HepG2 (cell line): ENCODE results near the gene ZNF786. TPM values are rescaled to one million over a fixed set of nuclear protein-coding genes. Genes with fewer than 3 reads are reported as not detected.

Source experiments
- KDM5B ChIP-seq: sonication (generic); formaldehyde crosslinking; IDR thresholded peaks from 2 replicates; pipeline ENCODE4 v1.4.0; 2020; ENCODE audit warnings: missing genetic modification reagents, mild to moderate bottlenecking, borderline replicate concordance
- polyA plus RNA-seq, 8 experiments: library from polyadenylated mRNA; depleted of rRNA in 3 of 8; stranded (reverse) in 7 of 8; unstranded in 1 of 8; fragments of >200 nt; fragmentation: Illumina TruSeq in 4 of 8; extraction: Trizol in 4 of 8; gene quantifications; 2 replicates each; pipeline versions ENCODE4 v1.2.1 to v1.2.3, GENCODE V29; 2011 to 2016; ENCODE audit warnings: low read depth in 4 of 8, missing spikeins in 1 of 8, mixed read lengths in 1 of 8; ENCODE audit not compliant: insufficient read depth in 1 of 8
- total RNA-seq, 5 experiments: library from RNA; depleted of rRNA; stranded (reverse); fragments of >200 nt; fragmentation: Illumina TruSeq; extraction: Trizol; gene quantifications; 2 replicates each; pipeline ENCODE4 v1.2.3, GENCODE V29; 2016; ENCODE audit warnings: low read depth in 1 of 5
- TF ChIP-seq, protein P1 (sequence below): sonication (generic); formaldehyde crosslinking; IDR thresholded peaks from 2 replicates; pipeline ENCODE4 v1.4.0; 2020; ENCODE audit warnings: missing genetic modification reagents
- TF ChIP-seq, protein P2 (sequence below): sonication (generic); formaldehyde crosslinking; IDR thresholded peaks from 2 replicates; pipeline ENCODE4 v1.4.0; 2020; ENCODE audit warnings: missing genetic modification reagents

Gene ZNF786
- total and polyA plus RNA-seq, 2 of the 13 experiments (the other 11 are each of a cell fraction or from before 2014, with no cell fraction given) = 2.0 to 4.0 TPM

DNA sequence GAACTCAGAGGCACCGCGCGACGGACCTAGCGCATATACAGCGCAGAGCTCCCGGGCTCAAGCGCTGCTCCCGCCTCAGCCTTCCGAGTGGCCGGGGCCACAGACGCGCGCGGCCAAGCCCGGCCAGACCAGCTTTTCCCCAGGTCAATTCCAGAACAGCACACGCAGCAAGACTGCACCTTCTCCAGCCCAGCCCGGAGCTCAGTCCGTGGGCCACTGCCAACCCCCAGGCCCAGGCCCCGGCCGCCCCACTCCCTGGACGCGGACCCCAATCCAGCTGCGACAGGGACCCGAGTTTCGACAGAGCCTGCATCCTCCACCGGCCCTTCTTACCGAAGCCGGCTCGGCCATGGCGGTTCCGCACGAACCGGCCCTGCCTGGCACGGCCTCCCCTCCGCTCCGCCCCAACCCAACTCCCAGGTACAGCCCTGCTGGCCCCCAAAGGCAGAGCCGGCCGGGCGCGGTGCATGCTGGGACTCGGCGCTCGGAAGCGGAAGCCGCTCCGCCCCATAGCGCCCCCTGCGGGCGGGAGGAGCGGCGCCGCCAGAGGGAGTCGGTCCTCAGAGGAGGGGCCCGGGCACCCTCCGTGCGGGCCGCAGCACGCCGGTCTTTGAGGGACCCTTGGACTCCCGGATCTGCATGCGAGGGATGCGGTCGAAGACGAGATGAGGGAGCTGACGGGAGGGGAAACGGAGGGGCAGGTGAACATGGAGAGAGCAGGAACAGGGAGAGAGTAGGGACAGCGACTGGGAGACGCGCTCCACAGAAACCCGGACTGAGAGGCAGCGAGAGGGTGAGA, 35.5 kb upstream of the ZNF786 start, which contains the start of gene ZNF425 (continued):
- TF ChIP-seq, protein P1, sequence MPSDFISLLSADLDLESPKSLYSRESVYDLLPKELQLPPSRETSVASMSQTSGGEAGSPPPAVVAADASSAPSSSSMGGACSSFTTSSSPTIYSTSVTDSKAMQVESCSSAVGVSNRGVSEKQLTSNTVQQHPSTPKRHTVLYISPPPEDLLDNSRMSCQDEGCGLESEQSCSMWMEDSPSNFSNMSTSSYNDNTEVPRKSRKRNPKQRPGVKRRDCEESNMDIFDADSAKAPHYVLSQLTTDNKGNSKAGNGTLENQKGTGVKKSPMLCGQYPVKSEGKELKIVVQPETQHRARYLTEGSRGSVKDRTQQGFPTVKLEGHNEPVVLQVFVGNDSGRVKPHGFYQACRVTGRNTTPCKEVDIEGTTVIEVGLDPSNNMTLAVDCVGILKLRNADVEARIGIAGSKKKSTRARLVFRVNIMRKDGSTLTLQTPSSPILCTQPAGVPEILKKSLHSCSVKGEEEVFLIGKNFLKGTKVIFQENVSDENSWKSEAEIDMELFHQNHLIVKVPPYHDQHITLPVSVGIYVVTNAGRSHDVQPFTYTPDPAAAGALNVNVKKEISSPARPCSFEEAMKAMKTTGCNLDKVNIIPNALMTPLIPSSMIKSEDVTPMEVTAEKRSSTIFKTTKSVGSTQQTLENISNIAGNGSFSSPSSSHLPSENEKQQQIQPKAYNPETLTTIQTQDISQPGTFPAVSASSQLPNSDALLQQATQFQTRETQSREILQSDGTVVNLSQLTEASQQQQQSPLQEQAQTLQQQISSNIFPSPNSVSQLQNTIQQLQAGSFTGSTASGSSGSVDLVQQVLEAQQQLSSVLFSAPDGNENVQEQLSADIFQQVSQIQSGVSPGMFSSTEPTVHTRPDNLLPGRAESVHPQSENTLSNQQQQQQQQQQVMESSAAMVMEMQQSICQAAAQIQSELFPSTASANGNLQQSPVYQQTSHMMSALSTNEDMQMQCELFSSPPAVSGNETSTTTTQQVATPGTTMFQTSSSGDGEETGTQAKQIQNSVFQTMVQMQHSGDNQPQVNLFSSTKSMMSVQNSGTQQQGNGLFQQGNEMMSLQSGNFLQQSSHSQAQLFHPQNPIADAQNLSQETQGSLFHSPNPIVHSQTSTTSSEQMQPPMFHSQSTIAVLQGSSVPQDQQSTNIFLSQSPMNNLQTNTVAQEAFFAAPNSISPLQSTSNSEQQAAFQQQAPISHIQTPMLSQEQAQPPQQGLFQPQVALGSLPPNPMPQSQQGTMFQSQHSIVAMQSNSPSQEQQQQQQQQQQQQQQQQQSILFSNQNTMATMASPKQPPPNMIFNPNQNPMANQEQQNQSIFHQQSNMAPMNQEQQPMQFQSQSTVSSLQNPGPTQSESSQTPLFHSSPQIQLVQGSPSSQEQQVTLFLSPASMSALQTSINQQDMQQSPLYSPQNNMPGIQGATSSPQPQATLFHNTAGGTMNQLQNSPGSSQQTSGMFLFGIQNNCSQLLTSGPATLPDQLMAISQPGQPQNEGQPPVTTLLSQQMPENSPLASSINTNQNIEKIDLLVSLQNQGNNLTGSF (CRISPR knock-in tag) = no peak
- TF ChIP-seq, protein P2, sequence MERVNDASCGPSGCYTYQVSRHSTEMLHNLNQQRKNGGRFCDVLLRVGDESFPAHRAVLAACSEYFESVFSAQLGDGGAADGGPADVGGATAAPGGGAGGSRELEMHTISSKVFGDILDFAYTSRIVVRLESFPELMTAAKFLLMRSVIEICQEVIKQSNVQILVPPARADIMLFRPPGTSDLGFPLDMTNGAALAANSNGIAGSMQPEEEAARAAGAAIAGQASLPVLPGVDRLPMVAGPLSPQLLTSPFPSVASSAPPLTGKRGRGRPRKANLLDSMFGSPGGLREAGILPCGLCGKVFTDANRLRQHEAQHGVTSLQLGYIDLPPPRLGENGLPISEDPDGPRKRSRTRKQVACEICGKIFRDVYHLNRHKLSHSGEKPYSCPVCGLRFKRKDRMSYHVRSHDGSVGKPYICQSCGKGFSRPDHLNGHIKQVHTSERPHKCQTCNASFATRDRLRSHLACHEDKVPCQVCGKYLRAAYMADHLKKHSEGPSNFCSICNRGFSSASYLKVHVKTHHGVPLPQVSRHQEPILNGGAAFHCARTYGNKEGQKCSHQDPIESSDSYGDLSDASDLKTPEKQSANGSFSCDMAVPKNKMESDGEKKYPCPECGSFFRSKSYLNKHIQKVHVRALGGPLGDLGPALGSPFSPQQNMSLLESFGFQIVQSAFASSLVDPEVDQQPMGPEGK = peak; percentile 93
- peak; percentile 94 for TF ChIP-seq KDM5B (CRISPR knock-in tag)
